ENCODE measurements around the gene STS. TPM values are rescaled to one million over a fixed set of nuclear protein-coding genes. Genes with fewer than 3 reads are reported as not detected.

STS gene
- total and polyA plus RNA-seq, 2 of the 4 experiments (the other 2 are of a cell fraction) = 2.6 to 3.4 TPM

GRCh38 chrX:7134981-7135380, 12.5 kb upstream of the STS start:
- Histone ChIP-seq H3K79me1 (ENCODE audit: low read depth in 1 of 2, low read length in 2 of 2) (peaks cover 42 to 77% of the 10 kb centered on the region in 2 experiments), H2AFZ (replicated peaks; ENCODE audit: low read length, poor library complexity) (no peak overlapping the region), H4K91ac (ENCODE audit: insufficient read depth, low read depth, low read length) (no peak overlapping the region), H3K4me3 (ENCODE audit: insufficient read depth, low read depth, low read length) (no peak overlapping the region), H3K18ac (ENCODE audit: low read depth, low read length) (no peak overlapping the region), H3K4me2 (ENCODE audit: low read depth, low read length) (no peak overlapping the region), H2BK5ac (ENCODE audit: low read depth, low read length, poor library complexity, severe bottlenecking) (no peak overlapping the region), H3K27ac (ENCODE audit: insufficient read depth, low read length) (no peak overlapping the region), H2BK120ac (ENCODE audit: low read depth, low read length) (no peak overlapping the region), H3K9me1 (ENCODE audit: insufficient read depth, low read length) (peaks cover 21% of the 10 kb centered on the region), H3K56ac (ENCODE audit: extremely low read depth, insufficient read depth, low read length) (no peak overlapping the region), H3K27me3 (ENCODE audit: control insufficient read depth, insufficient read depth, low read length) (no peaks in the 10 kb centered on the region), H4K20me1 (ENCODE audit: insufficient read depth, low read length) (peaks cover 14% of the 10 kb centered on the region), H2AK9ac (replicated peaks; ENCODE audit: low read depth, low read length, poor library complexity) (no peak overlapping the region), H4K5ac (ENCODE audit: low read depth, low read length) (no peak overlapping the region), H3K4ac (ENCODE audit: low read depth, low read length) (no peak overlapping the region), H3K23ac (ENCODE audit: low read depth, low read length) (no peak overlapping the region; the same call in 1 of the 2 replicates), H3K9me3 (ENCODE audit: control insufficient read depth, insufficient read depth, low read length) (no peaks in the 10 kb centered on the region), H4K8ac (ENCODE audit: low read depth in 2 of 2, low read length in 2 of 2) (no peak overlapping the region), H2AK5ac (ENCODE audit: low read depth, low read length) (no peak overlapping the region), H3K9ac (ENCODE audit: low read depth, low read length) (no peak overlapping the region), H3K36me3 (ENCODE audit: control insufficient read depth, insufficient read depth, low read length) (no peaks in the 10 kb centered on the region), H3K4me1 (ENCODE audit: control insufficient read depth, insufficient read depth, low read length) (peaks cover 15% of the 10 kb centered on the region), H2BK20ac (ENCODE audit: low read depth, low read length) (no peak overlapping the region), H2BK15ac (ENCODE audit: low read depth, low read length) (no peak overlapping the region), H3K14ac (replicated peaks; ENCODE audit: low read depth, low read length) (no peak overlapping the region)
- dilution Hi-C loops (cut with HindIII; ENCODE audit: low sequenced_read_pairs, unreplicated experiment) (no loop called here), in situ Hi-C loops (cut with MboI; ENCODE audit: low sequenced_read_pairs) (no loop called here), intact Hi-C loops (cut with micrococcal nuclease) (loop anchor here (5.0 kb wide), 1 partner anchor 792 kb away; the partner anchor contains the start of gene PNPLA4)
- ATAC-seq (ENCODE audit: low read depth) (no peak), DNase-seq (no peak)
- no peak for TF ChIP-seq FOS (IDR thresholded peaks at IDR 0.05; ENCODE audit: low read depth, low read length)
- no peak for TF ChIP-seq MAFK (IDR thresholded peaks at IDR 0.05; ENCODE audit: low read depth, low read length)
- no peak for TF ChIP-seq MAZ (IDR thresholded peaks at IDR 0.05; ENCODE audit: borderline replicate concordance, low read depth, low read length)
- no TSS peak for BruUV-seq (replicated peaks)
- CTCF ChIA-PET = no interaction called here
- POLR2A ChIA-PET (ENCODE audit: unreplicated experiment) = no interaction called here
- WGBS, 2 experiments (ENCODE audit: extremely low coverage in 2 of 2, insufficient read length in 1 of 2) = no CpG with 5 or more reads among the region's 2 CpGs

Data from IMR-90 (cell line).